Stomach (tissue), 9 donors: ENCODE results near the gene PTPA. TPM values are rescaled to one million over a fixed set of nuclear protein-coding genes. Genes with fewer than 3 reads are reported as not detected.

ENCODE experiments used
- DNase-seq, 2 donors: peaks; one replicate each; pipeline versions ENCODE4 v3.0.0 to v3.0.0-alpha.2; 2013 to 2019
- H3K27ac ChIP-seq, 5 donors: fragments of 200-600 bp in 4 of 5; sonication (generic) in 4 of 5; one replicate each; pipeline ENCODE4 v1.5.1; 2013 to 2019; ENCODE audit warnings: mild to moderate bottlenecking in 1 of 5, moderate library complexity in 1 of 5
- H3K27me3 ChIP-seq, 3 donors: fragments of 200-600 bp; sonication (generic); one replicate each; pipeline ENCODE4 v1.5.1; 2017 to 2019; ENCODE audit warnings: mixed run types in 1 of 3
- H3K36me3 ChIP-seq, 4 donors: fragments of 200-600 bp; sonication (generic); 1 replicate in 3 of 4; 2 replicates in 1 of 4; pipeline ENCODE4 v1.5.1; 2016 to 2019
- H3K4me1 ChIP-seq, 4 donors: fragments of 200-600 bp; sonication (generic); one replicate each; pipeline ENCODE4 v1.5.1; 2016 to 2019
- H3K4me3 ChIP-seq, 4 donors: fragments of 200-600 bp; sonication (generic) in 3 of 4; one replicate each; pipeline ENCODE4 v1.5.1; 2016 to 2019; ENCODE audit warnings: mild to moderate bottlenecking in 1 of 4
- H3K9me3 ChIP-seq, 4 donors: fragments of 200-600 bp; sonication (generic); one replicate each; pipeline ENCODE4 v1.5.1; 2016 to 2019
- CTCF ChIP-seq, 7 experiments: fragments of 450-650 bp in 4 of 7; fragments of 200-600 bp in 3 of 7; sonication (generic) in 3 of 7; IDR thresholded peaks; one replicate each; pipeline ENCODE4 v1.5.1; 2016 to 2019; ENCODE audit warnings: antibody characterized with exemption in 7 of 7, control low read depth in 2 of 7, mild to moderate bottlenecking in 1 of 7
- EP300 ChIP-seq: sonication (generic); formaldehyde crosslinking; IDR thresholded peaks from one replicate; pipeline ENCODE4 v1.6.1; 2017; ENCODE audit warnings: antibody characterized with exemption
- POLR2A ChIP-seq, 4 donors: fragments of 450-650 bp; IDR thresholded peaks; one replicate each; pipeline ENCODE4 v1.6.1; 2016; ENCODE audit warnings: antibody characterized with exemption in 4 of 4, control low read depth in 2 of 4, mild to moderate bottlenecking in 1 of 4, moderate library complexity in 1 of 4
- POLR2AphosphoS5 ChIP-seq, 3 donors: sonication (generic); formaldehyde crosslinking; IDR thresholded peaks; one replicate each; pipeline ENCODE4 v1.6.1; 2016; ENCODE audit warnings: antibody characterized with exemption in 3 of 3
- WGBS, 5 donors: extraction: QIAGEN DNeasy Blood & Tissue Kit in 3 of 5; methylation state at CpG; one replicate each; pipeline versions ENCODE4 v1.1.5 to v1.1.7; 2013 to 2018; 5-methylcytosine and 5-hydroxymethylcytosine counted together
- intact Hi-C: fragments of 100-400 bp; cut with DNase I; formaldehyde crosslinking; loops from one replicate; pipeline ENCODE4 v1.15.1; 2023; ENCODE audit warnings: low total_unique reads
- polyA plus RNA-seq, 3 donors: library from polyadenylated mRNA; stranded (reverse); fragments of 200-250 nt; gene quantifications; one replicate each; pipeline ENCODE4 v1.2.3, GENCODE V29; 2013
- total RNA-seq, 5 donors: library from RNA; depleted of rRNA; stranded (reverse); fragments of >200 nt; gene quantifications; one replicate each; pipeline versions ENCODE4 v1.1.0 to v1.2.3, GENCODE V29; 2014 to 2016
- donor health status: healthy with polysubstance abuse.
- donor health status: Bipolar disorder and iron deficiency.
- donor health status: healthy.

PTPA gene
- total and polyA plus RNA-seq, 8 donors: 12.3 to 118 (median 73.6) TPM

DNA sequence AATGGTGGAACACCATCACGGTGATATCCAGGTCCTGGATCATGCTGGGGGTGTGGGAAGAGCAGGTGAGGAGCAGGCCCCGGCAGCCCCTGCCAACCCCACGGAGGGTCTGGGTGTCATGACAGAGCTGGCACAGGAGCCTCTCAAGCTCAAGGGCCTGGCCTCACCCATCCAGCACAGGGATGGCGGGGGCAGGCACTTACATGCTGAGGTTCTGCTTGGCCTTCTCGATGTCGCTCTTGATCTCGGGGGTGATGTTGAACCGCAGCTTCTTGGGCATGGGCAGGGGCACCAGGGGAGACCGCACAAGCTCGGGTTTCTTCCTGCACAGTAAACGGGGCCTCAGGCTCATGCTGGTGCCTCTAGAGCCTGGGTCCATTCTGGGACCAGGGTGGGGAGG, 12.9 kb upstream of the PTPA start:
- no peak for DNase-seq
- peaks cover 24 to 74% (median 66%) of the 10 kb centered on the region in 4 donors for H3K36me3 ChIP-seq
- intact Hi-C loops: no loop called here
- TF ChIP-seq POLR2A (IDR thresholded peaks at IDR 0.05) (no peak), POLR2AphosphoS5 (IDR thresholded peaks at IDR 0.05) (no peak), EP300 (no peak), CTCF (IDR thresholded peaks at IDR 0.05) (no peak)
- no peaks in the 10 kb centered on the region for H3K27me3 ChIP-seq
- WGBS, 5 donors: 93 to 95% (median 94%) methylated on average over 9 to 11 of the region's 11 CpGs
- no peak overlapping the region for H3K27ac ChIP-seq
- peaks cover 4 to 8% (median 5%) of the 10 kb centered on the region in 4 donors for H3K4me1 ChIP-seq
- no peaks in the 10 kb centered on the region for H3K9me3 ChIP-seq
- no peak overlapping the region for H3K4me3 ChIP-seq

GRCh38 chr9:129100383-129101169, 10.6 kb upstream of the PTPA start:
- TF ChIP-seq POLR2AphosphoS5 (IDR thresholded peaks at IDR 0.05): no peak
- TF ChIP-seq POLR2A (IDR thresholded peaks at IDR 0.05): no peak
- TF ChIP-seq EP300: no peak
- TF ChIP-seq CTCF (IDR thresholded peaks at IDR 0.05): no peak
- 51 to 79% (median 75%) methylated on average over 20 to 28 of the region's 28 CpGs for WGBS, 5 donors

DNA sequence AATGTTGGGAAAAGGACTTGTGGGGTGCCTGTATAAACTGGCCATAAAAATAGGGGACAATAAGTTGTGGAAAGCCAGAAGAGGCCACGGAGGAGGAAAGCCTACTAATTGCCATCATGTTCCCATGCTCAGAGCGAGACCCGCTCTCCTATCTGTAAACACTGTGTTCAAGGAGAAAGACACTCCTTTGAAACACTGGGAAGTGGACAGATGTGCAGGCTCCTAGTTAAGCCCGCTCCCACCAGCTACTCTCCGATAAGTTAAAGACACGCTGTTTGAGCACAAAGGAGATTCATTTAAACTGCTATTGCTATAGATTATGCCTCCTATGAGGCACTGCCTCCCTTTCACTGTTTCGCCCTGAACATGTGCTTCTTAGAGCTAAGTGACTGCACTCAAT, 9.9 kb upstream of the PTPA start:
- Histone ChIP-seq H3K36me3 (peaks cover 13 to 75% (median 58%) of the 10 kb centered on the region in 4 donors), H3K27ac (no peak overlapping the region), H3K27me3 (no peaks in the 10 kb centered on the region), H3K4me1 (peaks cover 5 to 10% (median 6%) of the 10 kb centered on the region in 4 donors), H3K4me3 (no peak overlapping the region), H3K9me3 (no peaks in the 10 kb centered on the region)
- TF ChIP-seq EP300: no peak
- WGBS, 5 donors: 84 to 96% (median 95%) methylated on average over 7 of the region's 7 CpGs
- DNase-seq: no peak
- intact Hi-C loops: no loop called here

More at GRCh38 chr9:129100383-129101169, 10.6 kb upstream of the PTPA start:
- Histone ChIP-seq H3K27me3 (no peaks in the 10 kb centered on the region), H3K27ac (no peak overlapping the region), H3K36me3 (peaks cover 17 to 75% (median 58%) of the 10 kb centered on the region in 4 donors), H3K9me3 (no peaks in the 10 kb centered on the region), H3K4me1 (peaks cover 5 to 10% (median 6%) of the 10 kb centered on the region in 4 donors), H3K4me3 (no peak overlapping the region)
- peak in 1 of 2 donors; percentile 38 for DNase-seq
- intact Hi-C loops: no loop called here

DNA sequence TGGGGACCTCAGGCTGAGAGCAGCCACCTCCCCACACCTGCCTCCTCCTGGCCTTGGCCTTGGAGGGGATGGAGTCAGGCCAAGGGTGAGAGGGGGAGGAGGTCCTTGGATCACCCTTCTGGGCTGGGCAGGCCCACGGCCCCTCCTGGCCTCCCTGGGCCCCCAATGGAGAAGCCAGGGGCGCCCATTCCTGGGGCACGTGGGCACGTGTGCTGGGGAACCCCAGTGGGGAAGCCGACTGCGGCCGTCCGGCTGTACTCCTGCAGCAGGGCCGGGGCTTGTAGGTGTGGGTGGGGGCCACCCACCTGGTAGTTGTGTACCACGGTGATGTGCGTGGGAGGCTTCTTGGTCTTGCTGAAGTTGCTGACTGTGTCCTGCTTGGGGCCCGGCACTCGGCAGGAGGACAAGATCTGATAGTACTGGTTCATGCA, 9.1 kb upstream of the PTPA start:
- TF ChIP-seq EP300 (no peak), CTCF (IDR thresholded peaks at IDR 0.05) (no peak), POLR2AphosphoS5 (IDR thresholded peaks at IDR 0.05) (no peak), POLR2A (IDR thresholded peaks at IDR 0.05) (no peak)
- intact Hi-C loops: no loop called here
- Histone ChIP-seq H3K27me3 (no peaks in the 10 kb centered on the region), H3K4me1 (peaks cover 5 to 10% (median 6%) of the 10 kb centered on the region in 4 donors), H3K27ac (no peak overlapping the region), H3K9me3 (no peaks in the 10 kb centered on the region), H3K36me3 (peaks cover 7 to 75% (median 57%) of the 10 kb centered on the region in 4 donors), H3K4me3 (no peak overlapping the region)
- WGBS, 5 donors: 90 to 96% (median 91%) methylated on average over 11 to 13 of the region's 13 CpGs
- no peak for DNase-seq
